ENCODE results near the gene ZBTB37.
"Not testable (repeated sequence)": the region's sequence is repeated elsewhere in the genome, so short reads cannot be mapped to it uniquely, and the experiment has no call there.

ZBTB37 gene

DNA sequence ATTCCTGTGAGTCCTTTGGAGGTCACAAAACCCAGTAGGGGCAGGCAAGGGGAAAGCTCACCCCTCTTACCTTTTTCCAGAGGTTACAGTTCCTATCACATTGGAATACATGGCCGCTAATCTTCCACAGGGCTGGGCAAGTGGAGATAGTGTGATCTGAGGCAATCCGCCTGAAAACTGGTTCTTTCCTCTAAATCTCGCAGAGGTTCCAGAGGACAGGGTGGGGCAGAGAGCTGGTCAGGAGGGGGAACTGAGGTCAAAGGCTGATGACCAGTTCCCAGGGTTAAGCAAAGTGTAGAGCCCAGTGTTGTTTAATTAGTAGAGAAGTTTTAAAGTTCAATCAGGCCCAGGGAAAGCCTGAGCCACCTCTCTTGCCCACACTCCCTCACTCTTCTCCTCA, 49.0 kb downstream of the ZBTB37 start, which contains the start of gene SERPINC1:
Gene SERPINC1, minus strand, starts transcription at position 179 of the 400 bp plus-strand sequence. Its CDS starts 68 bp downstream, at position 111.
- Mint-ChIP-seq H3K36me3 (no peaks in the 10 kb centered on the region), H3K4me1 (no peaks in the 10 kb centered on the region), H3K27me3 (no peaks in the 10 kb centered on the region), H3K9me3 (no peaks in the 10 kb centered on the region), H3K27ac (no peak within 1 kb of the TSS), H3K4me3 (no peak within 1 kb of the TSS)

DNA sequence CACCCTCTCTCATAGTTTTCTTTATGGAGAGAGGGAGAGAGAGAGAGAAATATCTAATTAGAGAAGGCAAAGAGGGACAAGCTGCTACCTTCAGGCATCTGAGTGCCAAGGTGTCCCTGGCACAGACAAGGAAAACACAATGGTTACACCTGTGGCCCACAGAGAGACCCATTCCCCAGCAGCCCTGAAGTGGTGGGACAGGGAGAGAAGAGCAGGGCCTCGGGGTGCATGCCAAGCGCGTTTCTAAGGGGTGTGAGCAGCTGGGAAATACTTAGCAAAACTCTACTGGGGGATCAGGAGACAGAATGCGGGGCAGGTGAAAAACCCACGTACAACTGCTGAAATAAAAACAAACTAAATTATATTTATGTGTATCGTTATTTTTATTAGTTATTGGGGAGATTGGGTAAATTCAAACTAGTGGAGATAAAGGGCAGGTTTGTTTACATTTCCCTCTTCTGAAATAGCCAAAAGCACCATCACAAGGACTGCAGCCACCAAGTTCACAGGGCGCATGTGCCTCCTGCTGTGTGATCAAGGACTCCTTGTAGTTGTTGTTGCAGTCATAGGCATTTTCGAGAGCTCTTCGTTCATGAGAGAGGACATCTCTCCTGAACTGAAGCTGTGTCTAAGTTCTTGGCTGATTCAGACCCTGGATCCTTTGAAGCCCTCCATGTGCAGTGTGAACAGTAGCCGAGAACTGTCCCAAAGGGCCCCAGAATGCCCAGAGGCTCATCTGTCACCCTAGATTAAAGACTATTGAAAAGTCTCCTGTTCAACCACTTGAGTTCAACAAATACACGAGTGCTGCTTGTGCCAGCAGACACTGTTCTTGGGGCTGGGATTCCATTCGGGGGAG, 49.7 kb downstream of the ZBTB37 start:
- Mint-ChIP-seq H3K27ac (no peak overlapping the region), H3K9me3 (no peaks in the 10 kb centered on the region), H3K4me1 (no peaks in the 10 kb centered on the region), H3K36me3 (no peaks in the 10 kb centered on the region), H3K27me3 (no peaks in the 10 kb centered on the region), H3K4me3 (no peak overlapping the region)

DNA sequence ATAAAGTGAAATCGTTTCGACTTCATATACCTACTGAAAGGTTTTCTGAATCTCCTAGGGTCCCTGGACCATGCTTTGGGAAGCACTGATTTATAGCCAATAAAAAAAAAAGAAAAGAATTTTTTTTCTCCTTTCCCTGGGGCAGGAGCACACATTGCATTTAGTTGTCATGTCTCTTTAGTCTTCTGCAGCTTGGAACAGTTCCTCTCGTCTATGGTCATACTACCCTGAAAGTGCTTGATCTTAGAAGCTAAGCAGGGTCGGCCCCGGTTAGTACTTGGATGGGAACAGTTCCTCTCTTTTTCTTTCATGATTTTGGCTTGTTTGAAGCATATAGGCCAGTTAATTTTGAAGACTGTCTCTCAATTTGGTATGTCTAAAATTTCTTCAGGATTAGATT, 52.7 kb downstream of the ZBTB37 start:
- no peak overlapping the region for H3K27ac Mint-ChIP-seq
- no peak overlapping the region for H3K4me3 Mint-ChIP-seq
- H3K36me3 Mint-ChIP-seq = no peaks in the 10 kb centered on the region
- H3K9me3 Mint-ChIP-seq = no peaks in the 10 kb centered on the region
- H3K4me1 Mint-ChIP-seq = no peaks in the 10 kb centered on the region
- H3K27me3 Mint-ChIP-seq = no peaks in the 10 kb centered on the region

DNA sequence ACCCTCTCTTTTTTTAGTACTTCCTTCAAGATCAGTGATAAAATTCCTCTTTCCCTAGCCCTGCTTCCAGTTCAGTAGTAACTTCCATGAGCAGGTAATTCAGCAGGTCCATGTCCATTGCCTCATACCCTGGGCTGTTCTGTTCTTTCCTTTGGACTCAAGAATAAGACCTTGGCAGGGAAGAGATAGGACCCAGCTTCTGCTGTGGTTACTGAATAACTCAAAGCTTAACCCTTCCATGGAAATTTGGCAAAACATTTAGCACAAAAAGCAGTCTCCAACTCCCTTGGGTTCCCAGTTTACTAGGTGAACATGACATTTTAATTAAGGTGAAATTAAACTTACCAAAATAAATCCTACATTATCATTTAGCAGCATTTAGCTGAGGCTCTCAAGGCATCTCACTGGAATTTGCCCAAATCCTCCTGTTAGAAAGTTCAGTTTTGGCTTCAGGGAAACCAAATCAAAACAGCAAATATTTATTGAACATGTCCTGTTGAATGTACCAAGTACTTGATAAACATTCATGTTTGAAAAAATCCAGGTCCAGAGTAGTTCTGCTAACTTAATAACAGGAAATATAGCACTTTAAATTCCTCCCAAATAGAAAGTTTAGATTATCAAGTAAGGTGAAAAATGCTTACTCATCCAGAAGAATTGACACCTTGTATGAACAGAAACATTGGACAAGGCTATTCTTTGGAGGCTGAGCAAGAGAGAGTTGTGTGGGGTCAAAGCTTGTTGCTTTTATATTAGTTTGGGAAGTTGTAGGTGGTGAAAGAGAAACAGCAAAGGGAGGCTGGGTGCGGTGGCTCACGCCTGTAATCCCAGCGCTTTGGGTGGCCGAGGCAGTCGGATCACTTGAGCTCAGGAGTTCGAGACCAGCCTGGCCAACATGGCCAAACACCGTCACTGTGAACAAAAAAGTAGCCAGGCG, 57.4 kb downstream of the ZBTB37 start:
- H3K4me3 Mint-ChIP-seq = no peak overlapping the region
- no peaks in the 10 kb centered on the region for H3K27me3 Mint-ChIP-seq
- H3K27ac Mint-ChIP-seq = no peak overlapping the region
- no peaks in the 10 kb centered on the region for H3K9me3 Mint-ChIP-seq
- H3K4me1 Mint-ChIP-seq = no peaks in the 10 kb centered on the region
- H3K36me3 Mint-ChIP-seq = no peaks in the 10 kb centered on the region

DNA sequence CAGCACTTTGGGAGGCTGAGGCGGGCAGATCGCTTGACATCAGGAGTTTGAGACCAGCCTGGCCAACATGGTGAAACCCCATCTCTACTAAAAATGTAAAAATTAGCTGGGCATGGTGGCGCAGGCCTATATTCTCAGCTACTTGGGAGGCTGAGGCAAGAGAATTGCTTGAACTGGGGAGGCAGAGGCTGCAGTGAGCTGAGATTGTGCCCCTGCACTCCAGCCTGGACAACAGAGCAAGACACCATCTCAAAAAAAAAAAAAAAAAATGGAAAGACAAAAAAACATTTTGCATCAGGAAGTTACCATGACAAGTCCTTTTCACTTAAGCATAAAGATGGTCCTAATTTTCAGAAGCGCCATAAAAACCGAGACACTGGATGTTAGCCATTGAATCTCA, 62.4 kb downstream of the ZBTB37 start:
- not testable (repeated sequence) for H3K4me1 Mint-ChIP-seq, H3K27ac Mint-ChIP-seq, H3K36me3 Mint-ChIP-seq, H3K4me3 Mint-ChIP-seq, H3K9me3 Mint-ChIP-seq, H3K27me3 Mint-ChIP-seq

DNA sequence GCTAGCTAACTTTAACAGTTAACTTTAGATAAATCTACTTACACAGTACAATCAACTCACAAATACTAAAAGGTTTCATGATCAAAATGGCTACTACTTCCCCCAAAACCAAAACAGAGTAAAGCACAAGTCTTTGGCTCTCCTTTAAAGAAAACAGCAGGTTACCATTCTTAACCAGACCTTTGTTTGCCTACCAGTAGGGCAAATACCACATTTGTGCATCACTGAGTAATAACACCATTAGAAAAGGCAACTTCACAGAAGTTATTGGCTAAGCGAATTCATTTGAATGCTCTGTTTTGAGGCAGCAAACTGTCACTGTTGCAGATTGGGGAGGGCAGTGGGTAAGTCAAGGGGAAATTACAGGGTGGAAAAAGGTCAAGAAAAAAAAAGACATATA, 66.3 kb downstream of the ZBTB37 start:
- H3K9me3 Mint-ChIP-seq = no peaks in the 10 kb centered on the region
- no peak overlapping the region for H3K4me3 Mint-ChIP-seq
- no peak overlapping the region for H3K27ac Mint-ChIP-seq
- H3K4me1 Mint-ChIP-seq = peaks cover 5% of the 10 kb centered on the region
- peaks cover 3% of the 10 kb centered on the region for H3K36me3 Mint-ChIP-seq
- H3K27me3 Mint-ChIP-seq = no peaks in the 10 kb centered on the region

DNA sequence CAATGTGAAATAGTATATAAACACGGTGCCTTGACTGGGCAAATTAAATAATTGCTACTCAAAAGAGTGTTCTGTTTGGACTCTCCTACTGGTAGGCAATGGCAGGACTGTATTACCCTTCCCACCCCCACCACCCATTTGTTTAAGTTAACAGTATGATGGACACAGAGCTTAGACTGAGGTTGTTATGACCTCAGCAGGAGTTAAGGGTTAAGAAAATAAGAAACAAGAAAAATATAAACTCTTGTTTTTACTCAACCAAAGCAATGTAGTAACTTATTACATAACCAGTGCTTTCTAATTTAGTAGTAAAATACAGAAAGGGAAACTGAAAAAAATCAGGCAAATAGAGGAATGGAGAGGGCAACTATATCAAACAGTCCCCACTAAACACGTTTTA, 68.9 kb downstream of the ZBTB37 start:
- Mint-ChIP-seq H3K27me3 (no peaks in the 10 kb centered on the region), H3K4me1 (peaks cover 5% of the 10 kb centered on the region), H3K27ac (no peak overlapping the region), H3K9me3 (no peaks in the 10 kb centered on the region), H3K36me3 (peaks cover 8% of the 10 kb centered on the region), H3K4me3 (no peak overlapping the region)

DNA sequence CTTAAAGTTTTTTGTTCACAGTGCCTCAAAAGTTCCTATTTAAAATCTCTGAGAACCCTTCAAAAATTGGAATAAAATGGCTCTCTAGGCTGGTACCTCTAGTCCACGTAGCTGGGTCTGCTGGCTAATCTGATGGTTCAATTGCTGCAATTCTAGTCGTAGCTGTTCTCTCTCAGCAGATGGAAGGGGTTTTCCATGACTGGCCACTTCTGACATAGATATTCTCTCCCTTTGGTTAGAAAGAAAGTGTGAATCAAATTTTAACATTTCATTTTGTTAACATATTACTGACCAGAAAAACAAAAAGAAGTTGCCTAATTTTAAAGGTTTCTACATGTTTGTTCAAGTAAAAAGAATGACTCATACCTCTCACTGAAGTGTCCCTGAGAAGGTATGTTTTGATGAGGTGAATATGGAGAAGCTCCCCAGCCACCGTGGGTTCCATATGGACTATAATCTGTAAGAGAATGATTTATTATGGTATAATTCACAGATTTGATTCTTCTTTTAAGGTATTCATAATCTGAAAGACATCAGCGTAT, 78.3 kb downstream of the ZBTB37 start:
- Mint-ChIP-seq H3K36me3 (peaks cover 5% of the 10 kb centered on the region), H3K27me3 (no peaks in the 10 kb centered on the region), H3K4me3 (no peak overlapping the region), H3K9me3 (no peaks in the 10 kb centered on the region), H3K4me1 (no peaks in the 10 kb centered on the region), H3K27ac (no peak overlapping the region)

DNA sequence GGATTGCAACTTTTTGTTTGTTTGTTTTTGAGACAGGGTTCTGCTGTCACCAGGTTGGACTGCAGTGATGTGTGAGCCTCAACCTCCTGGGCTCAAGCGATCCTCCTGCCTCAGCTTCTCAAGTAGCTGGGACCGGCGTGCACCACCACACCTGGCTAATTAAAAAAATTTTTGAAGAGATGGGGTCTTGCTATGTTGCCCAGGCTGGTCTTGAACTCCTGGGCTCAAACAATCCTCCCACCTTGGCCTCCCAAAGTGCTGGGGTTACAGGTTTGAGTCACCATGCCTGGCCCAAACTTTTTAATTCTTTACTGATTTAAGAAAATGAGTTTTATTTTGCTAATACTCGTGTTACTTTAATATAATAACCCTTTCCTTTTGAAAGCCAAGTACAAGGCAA, 80.4 kb downstream of the ZBTB37 start:
- Mint-ChIP-seq H3K27me3 (no peaks in the 10 kb centered on the region), H3K27ac (no peak overlapping the region), H3K9me3 (no peaks in the 10 kb centered on the region), H3K36me3 (peaks cover 3% of the 10 kb centered on the region), H3K4me3 (no peak overlapping the region), H3K4me1 (peaks cover 13% of the 10 kb centered on the region)
